K562 (cell line): ENCODE measurements around the gene SAE1. TPM values are rescaled to one million over a fixed set of nuclear protein-coding genes. Genes with fewer than 3 reads are reported as not detected.

Experiments
- ATF1 ChIP-seq, 2 experiments: fragments of 450-650 bp in 1 of 2; IDR thresholded peaks; 2 replicates each; pipeline ENCODE4 v1.6.1; 2016; ENCODE audit warnings: missing compliant biosample characterization in 1 of 2, missing genetic modification characterization in 1 of 2
- BACH1 ChIP-seq: fragments of 200-800 bp; sonication (Bioruptor generic); IDR thresholded peaks from 2 replicates; pipeline ENCODE4 v1.6.1; 2016; ENCODE audit warnings: missing genetic modification characterization, missing compliant biosample characterization
- CUX1 ChIP-seq: fragments of 200-800 bp; sonication (Bioruptor generic); IDR thresholded peaks from 2 replicates; pipeline ENCODE4 v1.6.1; 2016; ENCODE audit warnings: missing genetic modification characterization, missing compliant biosample characterization
- HMG20B ChIP-seq: fragments of 250-450 bp; sonication (Bioruptor Pico); IDR thresholded peaks from 2 replicates; pipeline ENCODE4 v1.5.0; 2021; ENCODE audit warnings: mild to moderate bottlenecking
- NR4A1 ChIP-seq, 2 experiments: fragments of 250-450 bp in 1 of 2; fragments of 450-650 bp in 1 of 2; sonication (Bioruptor Pico) in 1 of 2; IDR thresholded peaks; 2 replicates each; pipeline versions ENCODE4 v1.4.0 to v1.6.1; 2016 to 2020; ENCODE audit warnings: mild to moderate bottlenecking in 2 of 2, missing compliant biosample characterization in 1 of 2, missing genetic modification characterization in 1 of 2, moderate library complexity in 1 of 2
- NRF1 ChIP-seq, 2 experiments: fragments of 450-650 bp; IDR thresholded peaks in 1 of 2; conservative IDR thresholded peaks in 1 of 2; 2 replicates each; pipeline ENCODE4 v1.6.1; 2014; ENCODE audit warnings: mild to moderate bottlenecking in 2 of 2
- PTBP1 ChIP-seq: fragments of 200-400 bp; formaldehyde crosslinking; IDR thresholded peaks from 2 replicates; pipeline ENCODE4 v1.6.1; 2017; ENCODE audit warnings: low read depth, low read length
- RBM22 ChIP-seq: fragments of 200-400 bp; formaldehyde crosslinking; IDR thresholded peaks from 2 replicates; pipeline ENCODE4 v1.6.1; 2018; ENCODE audit warnings: low read length, low read depth; ENCODE audit not compliant: poor library complexity, severe bottlenecking
- RHOXF2B ChIP-seq: fragments of 250-450 bp; sonication (Bioruptor Pico); conservative IDR thresholded peaks from 2 replicates; pipeline ENCODE4 v1.5.1; 2021
- TCF3 ChIP-seq: sonication (generic); formaldehyde crosslinking; IDR thresholded peaks from 2 replicates; pipeline ENCODE4 v1.4.0; 2020; ENCODE audit warnings: mild to moderate bottlenecking, missing genetic modification reagents
- ZFP30 ChIP-seq: fragments of 250-450 bp; sonication (Bioruptor Pico); IDR thresholded peaks from 2 replicates; pipeline ENCODE4 v1.8.0; 2022; ENCODE audit warnings: moderate library complexity, mild to moderate bottlenecking, inconsistent platforms, borderline replicate concordance
- ZKSCAN1 ChIP-seq: fragments of 150-350 bp; IDR thresholded peaks from 2 replicates; pipeline ENCODE4 v1.6.1; 2016; ENCODE audit warnings: low read depth, low read length
- ZNF146 ChIP-seq: IDR thresholded peaks from one replicate; pipeline ENCODE4 v1.6.1; 2018; ENCODE audit warnings: missing compliant biosample characterization; ENCODE audit not compliant: unreplicated experiment
- polyA plus RNA-seq, 8 experiments: library from polyadenylated mRNA; depleted of rRNA in 4 of 8; stranded (reverse) in 5 of 8; unstranded in 3 of 8; fragments of >200 nt; fragmentation: Nextera tagmentation in 2 of 8; fragmentation: Illumina TruSeq in 1 of 8; extraction: Ambion mirVana in 2 of 8; extraction: Trizol in 1 of 8; gene quantifications; 2 replicates each; pipeline versions ENCODE4 v1.2.1 to v1.2.3, GENCODE V29; 2011 to 2014; ENCODE audit warnings: inconsistent platforms in 1 of 8, missing spikeins in 1 of 8
- total RNA-seq, 7 experiments: library from RNA; depleted of rRNA in 6 of 7; stranded (reverse); fragments of >200 nt in 6 of 7; fragmentation: Illumina TruSeq in 2 of 7; extraction: Trizol in 2 of 7; gene quantifications; 2 replicates each; pipeline versions ENCODE4 v1.2.1 to v1.2.3, GENCODE V29; 2011 to 2021; ENCODE audit warnings: low replicate concordance in 1 of 7
- TF ChIP-seq, protein P1 (sequence below): sonication (generic); formaldehyde crosslinking; IDR thresholded peaks from 2 replicates; pipeline ENCODE4 v1.8.0; 2022; ENCODE audit warnings: mild to moderate bottlenecking, missing genetic modification reagents
- TF ChIP-seq, protein P2 (sequence below): sonication (generic); formaldehyde crosslinking; IDR thresholded peaks from 2 replicates; pipeline ENCODE4 v1.8.0; 2023; ENCODE audit warnings: mild to moderate bottlenecking, missing genetic modification reagents

Gene SAE1
- total and polyA plus RNA-seq, 9 of the 15 experiments (the other 6 are each of a cell fraction or from before 2014, with no cell fraction given), result 82.8 to 299 (median 217) TPM

DNA sequence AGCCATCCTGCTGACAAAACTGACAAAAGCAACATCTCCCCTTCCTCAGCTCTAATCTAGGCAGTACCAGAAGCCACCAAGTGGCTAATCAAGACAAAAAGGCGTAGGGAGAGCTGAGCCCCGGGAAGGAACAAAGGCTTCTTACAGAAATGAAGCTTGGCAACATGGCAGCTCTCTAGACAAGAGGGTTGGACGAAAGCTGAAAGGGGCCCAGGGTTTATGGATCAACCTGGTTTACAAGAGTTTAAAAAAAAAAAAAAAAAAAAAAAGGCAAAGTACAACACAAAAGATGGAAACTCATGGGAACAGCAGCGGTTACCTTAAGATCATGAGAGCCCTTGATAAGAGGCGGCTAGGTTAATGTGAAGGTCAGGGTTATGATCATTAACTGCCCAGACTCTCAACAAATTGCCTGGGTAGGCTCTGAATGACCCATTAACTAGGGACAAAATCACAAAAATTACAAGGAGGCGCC is 31.0 kb upstream of the SAE1 start (continued):
- TF ChIP-seq CUX1 (CRISPR knock-in tag) (no peak), ZNF146 (CRISPR knock-in tag) (no peak), RBM22 (no peak), ATF1 (CRISPR knock-in tag; IDR thresholded peaks at IDR 0.05) (no peak), ATF1 (tag; IDR thresholded peaks at IDR 0.05) (no peak), RHOXF2B (no peak), NRF1 (conservative IDR thresholded peaks at IDR 0.05 in 1 of 2, IDR thresholded peaks at IDR 0.05 in 1 of 2) (no peak), ZFP30 (CRISPR knock-in tag) (no peak), HMG20B (CRISPR knock-in tag) (no peak), BACH1 (tag) (no peak), ZKSCAN1 (no peak), PTBP1 (no peak), TCF3 (peak; percentile 67), NR4A1 (CRISPR knock-in tag; IDR thresholded peaks at IDR 0.05) (no peak), NR4A1 (tag; IDR thresholded peaks at IDR 0.05) (no peak; the same call in 1 of the 2 replicates)
- TF ChIP-seq, protein P1, sequence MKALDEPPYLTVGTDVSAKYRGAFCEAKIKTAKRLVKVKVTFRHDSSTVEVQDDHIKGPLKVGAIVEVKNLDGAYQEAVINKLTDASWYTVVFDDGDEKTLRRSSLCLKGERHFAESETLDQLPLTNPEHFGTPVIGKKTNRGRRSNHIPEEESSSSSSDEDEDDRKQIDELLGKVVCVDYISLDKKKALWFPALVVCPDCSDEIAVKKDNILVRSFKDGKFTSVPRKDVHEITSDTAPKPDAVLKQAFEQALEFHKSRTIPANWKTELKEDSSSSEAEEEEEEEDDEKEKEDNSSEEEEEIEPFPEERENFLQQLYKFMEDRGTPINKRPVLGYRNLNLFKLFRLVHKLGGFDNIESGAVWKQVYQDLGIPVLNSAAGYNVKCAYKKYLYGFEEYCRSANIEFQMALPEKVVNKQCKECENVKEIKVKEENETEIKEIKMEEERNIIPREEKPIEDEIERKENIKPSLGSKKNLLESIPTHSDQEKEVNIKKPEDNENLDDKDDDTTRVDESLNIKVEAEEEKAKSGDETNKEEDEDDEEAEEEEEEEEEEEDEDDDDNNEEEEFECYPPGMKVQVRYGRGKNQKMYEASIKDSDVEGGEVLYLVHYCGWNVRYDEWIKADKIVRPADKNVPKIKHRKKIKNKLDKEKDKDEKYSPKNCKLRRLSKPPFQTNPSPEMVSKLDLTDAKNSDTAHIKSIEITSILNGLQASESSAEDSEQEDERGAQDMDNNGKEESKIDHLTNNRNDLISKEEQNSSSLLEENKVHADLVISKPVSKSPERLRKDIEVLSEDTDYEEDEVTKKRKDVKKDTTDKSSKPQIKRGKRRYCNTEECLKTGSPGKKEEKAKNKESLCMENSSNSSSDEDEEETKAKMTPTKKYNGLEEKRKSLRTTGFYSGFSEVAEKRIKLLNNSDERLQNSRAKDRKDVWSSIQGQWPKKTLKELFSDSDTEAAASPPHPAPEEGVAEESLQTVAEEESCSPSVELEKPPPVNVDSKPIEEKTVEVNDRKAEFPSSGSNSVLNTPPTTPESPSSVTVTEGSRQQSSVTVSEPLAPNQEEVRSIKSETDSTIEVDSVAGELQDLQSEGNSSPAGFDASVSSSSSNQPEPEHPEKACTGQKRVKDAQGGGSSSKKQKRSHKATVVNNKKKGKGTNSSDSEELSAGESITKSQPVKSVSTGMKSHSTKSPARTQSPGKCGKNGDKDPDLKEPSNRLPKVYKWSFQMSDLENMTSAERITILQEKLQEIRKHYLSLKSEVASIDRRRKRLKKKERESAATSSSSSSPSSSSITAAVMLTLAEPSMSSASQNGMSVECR (CRISPR knock-in tag), result no peak
- TF ChIP-seq, protein P2, sequence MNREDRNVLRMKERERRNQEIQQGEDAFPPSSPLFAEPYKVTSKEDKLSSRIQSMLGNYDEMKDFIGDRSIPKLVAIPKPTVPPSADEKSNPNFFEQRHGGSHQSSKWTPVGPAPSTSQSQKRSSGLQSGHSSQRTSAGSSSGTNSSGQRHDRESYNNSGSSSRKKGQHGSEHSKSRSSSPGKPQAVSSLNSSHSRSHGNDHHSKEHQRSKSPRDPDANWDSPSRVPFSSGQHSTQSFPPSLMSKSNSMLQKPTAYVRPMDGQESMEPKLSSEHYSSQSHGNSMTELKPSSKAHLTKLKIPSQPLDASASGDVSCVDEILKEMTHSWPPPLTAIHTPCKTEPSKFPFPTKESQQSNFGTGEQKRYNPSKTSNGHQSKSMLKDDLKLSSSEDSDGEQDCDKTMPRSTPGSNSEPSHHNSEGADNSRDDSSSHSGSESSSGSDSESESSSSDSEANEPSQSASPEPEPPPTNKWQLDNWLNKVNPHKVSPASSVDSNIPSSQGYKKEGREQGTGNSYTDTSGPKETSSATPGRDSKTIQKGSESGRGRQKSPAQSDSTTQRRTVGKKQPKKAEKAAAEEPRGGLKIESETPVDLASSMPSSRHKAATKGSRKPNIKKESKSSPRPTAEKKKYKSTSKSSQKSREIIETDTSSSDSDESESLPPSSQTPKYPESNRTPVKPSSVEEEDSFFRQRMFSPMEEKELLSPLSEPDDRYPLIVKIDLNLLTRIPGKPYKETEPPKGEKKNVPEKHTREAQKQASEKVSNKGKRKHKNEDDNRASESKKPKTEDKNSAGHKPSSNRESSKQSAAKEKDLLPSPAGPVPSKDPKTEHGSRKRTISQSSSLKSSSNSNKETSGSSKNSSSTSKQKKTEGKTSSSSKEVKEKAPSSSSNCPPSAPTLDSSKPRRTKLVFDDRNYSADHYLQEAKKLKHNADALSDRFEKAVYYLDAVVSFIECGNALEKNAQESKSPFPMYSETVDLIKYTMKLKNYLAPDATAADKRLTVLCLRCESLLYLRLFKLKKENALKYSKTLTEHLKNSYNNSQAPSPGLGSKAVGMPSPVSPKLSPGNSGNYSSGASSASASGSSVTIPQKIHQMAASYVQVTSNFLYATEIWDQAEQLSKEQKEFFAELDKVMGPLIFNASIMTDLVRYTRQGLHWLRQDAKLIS (CRISPR knock-in tag), result no peak
